Right hindlimb (tissue), 1 donor: ENCODE results near the gene EPB41L5.
"Not testable (repeated sequence)": the region's sequence is repeated elsewhere in the genome, so short reads cannot be mapped to it uniquely, and the experiment has no call there.

Experiments used
- DNase-seq: peaks from one replicate; pipeline ENCODE4 v3.0.0-alpha.2; 2018

The EPB41L5 gene

GRCh38 chr2:120032297-120032696 is 19.4 kb downstream of the EPB41L5 start:
- no peak for DNase-seq

- DNase-seq, result no peak
Observed at GRCh38 chr2:120034027-120034426, 21.1 kb downstream of the EPB41L5 start.

- DNase-seq, result no peak
Observed at GRCh38 chr2:120034621-120035020, 21.7 kb downstream of the EPB41L5 start.

- DNase-seq, result no peak
Observed at GRCh38 chr2:120036145-120036544, 23.3 kb downstream of the EPB41L5 start.

GRCh38 chr2:120037995-120038541 is 25.2 kb downstream of the EPB41L5 start:
- no peak for DNase-seq

- no peak for DNase-seq
Observed at GRCh38 chr2:120042359-120042758, 29.5 kb downstream of the EPB41L5 start.

- no peak for DNase-seq
Observed at GRCh38 chr2:120044336-120044735, 31.5 kb downstream of the EPB41L5 start.

- DNase-seq, result not testable (repeated sequence)
Observed at GRCh38 chr2:120045775-120046174, 32.9 kb downstream of the EPB41L5 start.

- DNase-seq, result not testable (repeated sequence)
Observed at GRCh38 chr2:120046252-120046651, 33.4 kb downstream of the EPB41L5 start.

- DNase-seq, result no peak
Observed at GRCh38 chr2:120052597-120052996, 39.7 kb downstream of the EPB41L5 start.

GRCh38 chr2:120053891-120054290 is 41.0 kb downstream of the EPB41L5 start:
- DNase-seq, result no peak

GRCh38 chr2:120059483-120059882 is 46.6 kb downstream of the EPB41L5 start:
- DNase-seq, result no peak

- no peak for DNase-seq
Observed at GRCh38 chr2:120060088-120060623, 47.3 kb downstream of the EPB41L5 start.

- DNase-seq, result no peak
Observed at GRCh38 chr2:120064664-120065063, 51.8 kb downstream of the EPB41L5 start.

- DNase-seq, result no peak
Observed at GRCh38 chr2:120066800-120067547, 54.1 kb downstream of the EPB41L5 start.

GRCh38 chr2:120068040-120068658 is 55.3 kb downstream of the EPB41L5 start:
- not testable (repeated sequence) for DNase-seq

- no peak for DNase-seq
Observed at GRCh38 chr2:120075545-120075944, 62.7 kb downstream of the EPB41L5 start.

GRCh38 chr2:120077896-120078295 is 65.0 kb downstream of the EPB41L5 start:
- DNase-seq, result no peak

GRCh38 chr2:120079647-120080046 is 66.8 kb downstream of the EPB41L5 start:
- DNase-seq, result no peak

- DNase-seq, result no peak
Observed at GRCh38 chr2:120091436-120091835, 78.6 kb downstream of the EPB41L5 start.

GRCh38 chr2:120094795-120095194 is 81.9 kb downstream of the EPB41L5 start:
- no peak for DNase-seq

- no peak for DNase-seq
Observed at GRCh38 chr2:120100627-120101026, 87.8 kb downstream of the EPB41L5 start.

GRCh38 chr2:120103723-120104467 is 91.0 kb downstream of the EPB41L5 start:
- no peak for DNase-seq
